Large intestine (tissue), 3 donors: ENCODE results near the gene POU6F2. TPM values are rescaled to one million over a fixed set of nuclear protein-coding genes. Genes with fewer than 3 reads are reported as not detected.
A peak's percentile ranks its signal among the peaks of the same experiment; 100 is the strongest.

ENCODE experiments used
- DNase-seq, 2 donors: peaks; one replicate each; pipeline versions ENCODE4 v3.0.0 to v3.0.0-alpha.2; 2013
- H3K27ac ChIP-seq: one replicate; pipeline ENCODE4 v1.5.1; 2013; ENCODE audit warnings: low read length
- H3K27me3 ChIP-seq: 2 replicates; pipeline ENCODE4 v1.6.1; 2013; ENCODE audit warnings: low read length; ENCODE audit not compliant: control insufficient read depth, insufficient read depth
- H3K36me3 ChIP-seq: 2 replicates; pipeline ENCODE4 v1.6.1; 2013; ENCODE audit warnings: low read length; ENCODE audit not compliant: control insufficient read depth, insufficient read depth
- H3K4me1 ChIP-seq: one replicate; pipeline ENCODE4 v1.6.1; 2013; ENCODE audit warnings: low read length; ENCODE audit not compliant: control insufficient read depth, insufficient read depth
- H3K4me3 ChIP-seq: one replicate; pipeline ENCODE4 v1.5.1; 2013; ENCODE audit warnings: low read length
- H3K9me3 ChIP-seq: one replicate; pipeline ENCODE4 v1.6.1; 2013; ENCODE audit warnings: mild to moderate bottlenecking, low read depth, low read length, moderate library complexity; ENCODE audit not compliant: control insufficient read depth
- WGBS: methylation state at CpG from one replicate; pipeline ENCODE4 v1.1.5; 2013; ENCODE audit warnings: low lambda C conversion rate; ENCODE audit not compliant: insufficient coverage; 5-methylcytosine and 5-hydroxymethylcytosine counted together
- polyA plus RNA-seq: library from polyadenylated mRNA; unstranded; fragments of 120-200 nt; gene quantifications from one replicate; pipeline ENCODE4 v1.2.1, GENCODE V29; 2013

Gene POU6F2
- polyA plus RNA-seq, 1 donor, result 0.19 TPM

- Histone ChIP-seq H3K27me3 (peaks cover 5% of the 10 kb centered on the region), H3K36me3 (no peaks in the 10 kb centered on the region), H3K9me3 (no peaks in the 10 kb centered on the region), H3K4me3 (no peak overlapping the region), H3K4me1 (no peaks in the 10 kb centered on the region), H3K27ac (no peak overlapping the region)
- no peak for DNase-seq
- WGBS, result 66% methylated on average over 2 of the region's 7 CpGs
These were observed 378.6 kb downstream of the POU6F2 start for GRCh38 chr7:39356172-39356925.

GRCh38 chr7:39357648-39358047, 379.9 kb downstream of the POU6F2 start:
- no peaks in the 10 kb centered on the region for H3K36me3 ChIP-seq
- peaks cover 8% of the 10 kb centered on the region for H3K27me3 ChIP-seq
- H3K27ac ChIP-seq, result no peak overlapping the region
- no peaks in the 10 kb centered on the region for H3K4me1 ChIP-seq
- no CpG with 5 or more reads among the region's 3 CpGs for WGBS
- no peak overlapping the region for H3K4me3 ChIP-seq
- H3K9me3 ChIP-seq, result no peaks in the 10 kb centered on the region
- DNase-seq, result no peak

GRCh38 chr7:39360038-39360437, 382.3 kb downstream of the POU6F2 start:
- H3K4me1 ChIP-seq, result no peaks in the 10 kb centered on the region
- no peak overlapping the region for H3K27ac ChIP-seq
- peaks cover 3% of the 10 kb centered on the region for H3K27me3 ChIP-seq
- no peaks in the 10 kb centered on the region for H3K36me3 ChIP-seq
- no peaks in the 10 kb centered on the region for H3K9me3 ChIP-seq
- 50% methylated on average over 1 of the region's 4 CpGs for WGBS
- peak in 1 of 2 donors; percentile 31 for DNase-seq
- no peak overlapping the region for H3K4me3 ChIP-seq

GRCh38 chr7:39360766-39361165, 383.1 kb downstream of the POU6F2 start:
- Histone ChIP-seq H3K27me3 (peaks cover 3% of the 10 kb centered on the region), H3K36me3 (no peaks in the 10 kb centered on the region), H3K4me3 (no peak overlapping the region), H3K9me3 (no peaks in the 10 kb centered on the region), H3K4me1 (no peaks in the 10 kb centered on the region), H3K27ac (no peak overlapping the region)
- WGBS, result no CpG with 5 or more reads among the region's 1 CpG
- no peak for DNase-seq

- H3K27ac ChIP-seq, result peak overlapping the region; percentile 61
- H3K4me3 ChIP-seq, result no peak overlapping the region
- no peaks in the 10 kb centered on the region for H3K36me3 ChIP-seq
- no CpG with 5 or more reads among the region's 1 CpG for WGBS
- no peaks in the 10 kb centered on the region for H3K9me3 ChIP-seq
- DNase-seq, result peak; percentile 57 to 73
- peaks cover 11% of the 10 kb centered on the region for H3K4me1 ChIP-seq
- peaks cover 3% of the 10 kb centered on the region for H3K27me3 ChIP-seq
These were observed 388.1 kb downstream of the POU6F2 start for GRCh38 chr7:39365751-39366295.

GRCh38 chr7:39367451-39367850, 389.7 kb downstream of the POU6F2 start:
- peak; percentile 35 to 56 for DNase-seq
- no peak overlapping the region for H3K27ac ChIP-seq
- no CpG with 5 or more reads among the region's 3 CpGs for WGBS

GRCh38 chr7:39367943-39368342, 390.2 kb downstream of the POU6F2 start:
- 92% methylated on average over 2 of the region's 2 CpGs for WGBS
- no peak overlapping the region for H3K27ac ChIP-seq
- H3K27me3 ChIP-seq, result no peaks in the 10 kb centered on the region
- no peak overlapping the region for H3K4me3 ChIP-seq
- H3K4me1 ChIP-seq, result peaks cover 11% of the 10 kb centered on the region
- DNase-seq, result no peak
- no peaks in the 10 kb centered on the region for H3K36me3 ChIP-seq
- H3K9me3 ChIP-seq, result no peaks in the 10 kb centered on the region

More at GRCh38 chr7:39367451-39367850, 389.7 kb downstream of the POU6F2 start:
- no peaks in the 10 kb centered on the region for H3K9me3 ChIP-seq
- no peaks in the 10 kb centered on the region for H3K27me3 ChIP-seq
- no peak overlapping the region for H3K4me3 ChIP-seq
- no peaks in the 10 kb centered on the region for H3K36me3 ChIP-seq
- H3K4me1 ChIP-seq, result peaks cover 11% of the 10 kb centered on the region

DNA sequence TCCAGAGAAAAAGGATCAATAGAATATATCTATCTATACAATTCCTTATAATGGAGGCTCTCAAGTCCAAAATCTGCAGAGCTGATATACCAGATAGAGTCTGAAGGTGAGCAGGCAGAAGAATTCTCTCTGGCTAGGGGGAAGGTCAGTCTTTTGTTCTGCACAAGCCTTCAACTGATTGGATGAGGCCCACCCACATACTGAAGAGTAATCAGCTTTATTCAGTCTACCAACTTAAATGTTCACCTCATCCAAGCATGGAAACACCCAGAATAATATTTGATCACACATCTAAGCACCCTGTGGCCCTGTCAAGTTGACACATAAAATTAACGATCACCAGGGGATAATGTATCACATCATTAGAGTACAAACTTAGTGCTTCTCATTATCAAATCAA, 394.7 kb downstream of the POU6F2 start:
- no CpG with 5 or more reads among the region's 1 CpG for WGBS
- no peak overlapping the region for H3K27ac ChIP-seq
- no peaks in the 10 kb centered on the region for H3K36me3 ChIP-seq
- no peak for DNase-seq
- peaks cover 8% of the 10 kb centered on the region for H3K4me1 ChIP-seq
- H3K4me3 ChIP-seq, result no peak overlapping the region
- no peaks in the 10 kb centered on the region for H3K27me3 ChIP-seq
- no peaks in the 10 kb centered on the region for H3K9me3 ChIP-seq

GRCh38 chr7:39374436-39375040, 396.8 kb downstream of the POU6F2 start:
- Histone ChIP-seq H3K27ac (no peak overlapping the region), H3K36me3 (no peaks in the 10 kb centered on the region), H3K4me1 (peaks cover 5% of the 10 kb centered on the region), H3K9me3 (no peaks in the 10 kb centered on the region), H3K4me3 (no peak overlapping the region), H3K27me3 (no peaks in the 10 kb centered on the region)
- 100% methylated on average over 1 of the region's 5 CpGs for WGBS
- DNase-seq, result no peak

- no peaks in the 10 kb centered on the region for H3K9me3 ChIP-seq
- H3K4me1 ChIP-seq, result peaks cover 5% of the 10 kb centered on the region
- DNase-seq, result peak; percentile 48 to 68
- no peak overlapping the region for H3K4me3 ChIP-seq
- no peaks in the 10 kb centered on the region for H3K27me3 ChIP-seq
- WGBS, result 38% methylated on average over 3 of the region's 9 CpGs
- no peaks in the 10 kb centered on the region for H3K36me3 ChIP-seq
- peak overlapping the region; percentile 20 for H3K27ac ChIP-seq
These were observed 397.6 kb downstream of the POU6F2 start for GRCh38 chr7:39375047-39375873.
